GM12878 (cell line): ENCODE data around the gene CLEC16A. TPM values are rescaled to one million over a fixed set of nuclear protein-coding genes. Genes with fewer than 3 reads are reported as not detected.

Source experiments
- BACH1 ChIP-seq: fragments of 450-650 bp; IDR thresholded peaks from 2 replicates; pipeline ENCODE4 v1.6.1; 2017; ENCODE audit warnings: mild to moderate bottlenecking, borderline replicate concordance
- CBX3 ChIP-seq: fragments of 200-600 bp; sonication (generic); IDR thresholded peaks from 2 replicates; pipeline ENCODE4 v1.6.1; 2016; ENCODE audit warnings: low read depth, borderline replicate concordance
- CEBPB ChIP-seq, 2 experiments: fragments of 150-350 bp in 1 of 2; IDR thresholded peaks; 2 replicates each; pipeline ENCODE4 v1.6.1; 2012 to 2014; ENCODE audit warnings: low read depth in 2 of 2, low read length in 2 of 2, borderline replicate concordance in 1 of 2, inconsistent platforms in 1 of 2
- CHD4 ChIP-seq: fragments of 200-600 bp; sonication (generic); IDR thresholded peaks from 2 replicates; pipeline ENCODE4 v1.6.1; 2016; ENCODE audit warnings: mild to moderate bottlenecking
- ETV6 ChIP-seq, 2 experiments: fragments of 450-650 bp in 1 of 2; IDR thresholded peaks in 1 of 2; conservative IDR thresholded peaks in 1 of 2; 2 replicates each; pipeline ENCODE4 v1.6.1; 2014; ENCODE audit warnings: antibody characterized with exemption in 1 of 2, borderline replicate concordance in 1 of 2, low read depth in 1 of 2, mild to moderate bottlenecking in 1 of 2, moderate library complexity in 1 of 2
- FOS ChIP-seq: IDR thresholded peaks from 3 replicates; pipeline ENCODE4 v1.6.1; 2011; ENCODE audit warnings: borderline replicate concordance; ENCODE audit not compliant: insufficient read length; ENCODE audit errors: extremely low read depth
- FOXK2 ChIP-seq: fragments of 450-650 bp; IDR thresholded peaks from 2 replicates; pipeline ENCODE4 v1.6.1; 2017; ENCODE audit warnings: mild to moderate bottlenecking, moderate library complexity
- IKZF1 ChIP-seq: fragments of 450-650 bp; conservative IDR thresholded peaks from 2 replicates; pipeline ENCODE4 v1.6.1; 2017; ENCODE audit warnings: antibody characterized with exemption, mild to moderate bottlenecking
- JUNB ChIP-seq: IDR thresholded peaks from 2 replicates; pipeline ENCODE4 v1.6.1; 2016; ENCODE audit warnings: antibody characterized with exemption, mild to moderate bottlenecking
- MYC ChIP-seq: IDR thresholded peaks from 2 replicates; pipeline ENCODE4 v1.6.1; 2011; ENCODE audit warnings: mild to moderate bottlenecking, low read length, moderate library complexity, inconsistent platforms; ENCODE audit not compliant: insufficient read depth, insufficient replicate concordance, insufficient read length, severe bottlenecking
- NKRF ChIP-seq: fragments of 450-650 bp; conservative IDR thresholded peaks from 2 replicates; pipeline ENCODE4 v1.6.1; 2017; ENCODE audit warnings: mild to moderate bottlenecking, moderate library complexity
- NR2C1 ChIP-seq: fragments of 450-650 bp; IDR thresholded peaks from 2 replicates; pipeline ENCODE4 v1.6.1; 2017; ENCODE audit warnings: antibody characterized with exemption, mild to moderate bottlenecking, moderate library complexity
- RELA ChIP-seq: fragments of 450-650 bp; IDR thresholded peaks from 2 replicates; pipeline ENCODE4 v1.8.0; 2014; ENCODE audit warnings: borderline replicate concordance; ENCODE audit not compliant: partially characterized antibody
- REST ChIP-seq: IDR thresholded peaks from 2 replicates; pipeline ENCODE4 v1.6.1; 2012; ENCODE audit warnings: mild to moderate bottlenecking, low read depth, low read length
- SMARCA5 ChIP-seq: fragments of 450-650 bp; IDR thresholded peaks from 2 replicates; pipeline ENCODE4 v1.6.1; 2017; ENCODE audit warnings: mild to moderate bottlenecking
- SPI1 ChIP-seq: IDR thresholded peaks from 2 replicates; pipeline ENCODE4 v1.6.1; 2011; ENCODE audit warnings: low read depth, mild to moderate bottlenecking, low read length, moderate library complexity, borderline replicate concordance; ENCODE audit not compliant: insufficient read depth
- SREBF1 ChIP-seq: IDR thresholded peaks from 2 replicates; pipeline ENCODE4 v1.6.1; 2012; ENCODE audit warnings: mild to moderate bottlenecking, low read length
- TCF12 ChIP-seq: IDR thresholded peaks from 2 replicates; pipeline ENCODE4 v1.6.1; 2011; ENCODE audit warnings: low read depth, mild to moderate bottlenecking, low read length
- ZNF207 ChIP-seq: fragments of 450-650 bp; IDR thresholded peaks from 2 replicates; pipeline ENCODE4 v1.6.1; 2014; ENCODE audit warnings: antibody characterized with exemption, mild to moderate bottlenecking, borderline replicate concordance
- ZNF24 ChIP-seq: fragments of 450-650 bp; IDR thresholded peaks from 2 replicates; pipeline ENCODE4 v1.6.1; 2017; ENCODE audit warnings: antibody characterized with exemption, mild to moderate bottlenecking
- ZNF274 ChIP-seq: IDR thresholded peaks from one replicate; pipeline ENCODE4 v1.8.0; 2011; ENCODE audit not compliant: insufficient read length, insufficient read depth
- polyA plus RNA-seq, 11 experiments: library from polyadenylated mRNA; depleted of rRNA in 4 of 11; unstranded in 6 of 11; stranded (reverse) in 5 of 11; fragments of >200 nt; fragmentation: Nextera tagmentation in 4 of 11; fragmentation: Illumina TruSeq in 1 of 11; extraction: Ambion mirVana in 4 of 11; extraction: Trizol in 1 of 11; gene quantifications; 1 replicate in 1 of 11; 2 replicates in 10 of 11; pipeline versions ENCODE4 v1.2.1 to v1.2.3, GENCODE V29; 2011 to 2016; ENCODE audit warnings: inconsistent platforms in 2 of 11, missing spikeins in 2 of 11, low read depth in 1 of 11
- total RNA-seq, 4 experiments: library from RNA; depleted of rRNA in 3 of 4; stranded (reverse); fragments of >200 nt in 3 of 4; fragmentation: Illumina TruSeq in 1 of 4; extraction: Trizol in 1 of 4; gene quantifications; 2 replicates each; pipeline versions ENCODE4 v1.2.1 to v1.2.3, GENCODE V29; 2013 to 2021
- TF ChIP-seq, protein P1 (sequence below): IDR thresholded peaks from 2 replicates; pipeline ENCODE4 v1.6.1; 2011; ENCODE audit warnings: borderline replicate concordance, low read depth, mild to moderate bottlenecking, moderate library complexity, low read length; ENCODE audit not compliant: insufficient read depth, poor library complexity, severe bottlenecking
- TF ChIP-seq, protein P2 (sequence below), 3 experiments: IDR thresholded peaks in 2 of 3; conservative IDR thresholded peaks in 1 of 3; 2 replicates each; pipeline ENCODE4 v1.5.1; 2011; ENCODE audit warnings: low read depth in 3 of 3, low read length in 3 of 3, mild to moderate bottlenecking in 3 of 3, control low read depth in 2 of 3, moderate library complexity in 2 of 3, inconsistent platforms in 1 of 3, mixed read lengths in 1 of 3; ENCODE audit not compliant: control insufficient read depth in 2 of 3, insufficient read depth in 1 of 3; ENCODE audit errors: extremely low read depth in 1 of 3

CLEC16A gene
- total and polyA plus RNA-seq, 10 of the 15 experiments (the other 5 are each of a cell fraction or from before 2014, with no cell fraction given), result 1.5 to 28.8 (median 19.2) TPM

GRCh38 chr16:10896723-10897122 lies 47.6 kb upstream of the CLEC16A start (continued):
- TF ChIP-seq MYC, result no peak
- no peak for TF ChIP-seq IKZF1
- TF ChIP-seq BACH1, result no peak
- TF ChIP-seq CHD4, result no peak
- TF ChIP-seq CBX3, result no peak
- peak; percentile 10; the same call in 1 of the 2 replicates for TF ChIP-seq SMARCA5
- no peak for TF ChIP-seq FOS
- no peak for TF ChIP-seq SREBF1
- TF ChIP-seq NR2C1, result no peak
- TF ChIP-seq, protein P1, sequence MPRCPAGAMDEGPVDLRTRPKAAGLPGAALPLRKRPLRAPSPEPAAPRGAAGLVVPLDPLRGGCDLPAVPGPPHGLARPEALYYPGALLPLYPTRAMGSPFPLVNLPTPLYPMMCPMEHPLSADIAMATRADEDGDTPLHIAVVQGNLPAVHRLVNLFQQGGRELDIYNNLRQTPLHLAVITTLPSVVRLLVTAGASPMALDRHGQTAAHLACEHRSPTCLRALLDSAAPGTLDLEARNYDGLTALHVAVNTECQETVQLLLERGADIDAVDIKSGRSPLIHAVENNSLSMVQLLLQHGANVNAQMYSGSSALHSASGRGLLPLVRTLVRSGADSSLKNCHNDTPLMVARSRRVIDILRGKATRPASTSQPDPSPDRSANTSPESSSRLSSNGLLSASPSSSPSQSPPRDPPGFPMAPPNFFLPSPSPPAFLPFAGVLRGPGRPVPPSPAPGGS, result no peak
- TF ChIP-seq ETV6 (conservative IDR thresholded peaks at IDR 0.05 in 1 of 2, IDR thresholded peaks at IDR 0.05 in 1 of 2; ENCODE audit: borderline replicate concordance in 1 of 2, low read depth in 1 of 2), result peak in 1 of 2 experiments; percentile 54; a peak in 1 of 4 replicates
- no peak for TF ChIP-seq ZNF24
- TF ChIP-seq NKRF, result no peak
- TF ChIP-seq ZNF274, result no peak
- TF ChIP-seq ZNF207, result no peak
- no peak for TF ChIP-seq REST
- no peak for TF ChIP-seq TCF12
- TF ChIP-seq FOXK2, result no peak
- TF ChIP-seq RELA, result no peak
- TF ChIP-seq CEBPB (IDR thresholded peaks at IDR 0.05; ENCODE audit: borderline replicate concordance in 1 of 2, low read depth in 2 of 2, low read length in 2 of 2), result no peak
- TF ChIP-seq, protein P2, sequence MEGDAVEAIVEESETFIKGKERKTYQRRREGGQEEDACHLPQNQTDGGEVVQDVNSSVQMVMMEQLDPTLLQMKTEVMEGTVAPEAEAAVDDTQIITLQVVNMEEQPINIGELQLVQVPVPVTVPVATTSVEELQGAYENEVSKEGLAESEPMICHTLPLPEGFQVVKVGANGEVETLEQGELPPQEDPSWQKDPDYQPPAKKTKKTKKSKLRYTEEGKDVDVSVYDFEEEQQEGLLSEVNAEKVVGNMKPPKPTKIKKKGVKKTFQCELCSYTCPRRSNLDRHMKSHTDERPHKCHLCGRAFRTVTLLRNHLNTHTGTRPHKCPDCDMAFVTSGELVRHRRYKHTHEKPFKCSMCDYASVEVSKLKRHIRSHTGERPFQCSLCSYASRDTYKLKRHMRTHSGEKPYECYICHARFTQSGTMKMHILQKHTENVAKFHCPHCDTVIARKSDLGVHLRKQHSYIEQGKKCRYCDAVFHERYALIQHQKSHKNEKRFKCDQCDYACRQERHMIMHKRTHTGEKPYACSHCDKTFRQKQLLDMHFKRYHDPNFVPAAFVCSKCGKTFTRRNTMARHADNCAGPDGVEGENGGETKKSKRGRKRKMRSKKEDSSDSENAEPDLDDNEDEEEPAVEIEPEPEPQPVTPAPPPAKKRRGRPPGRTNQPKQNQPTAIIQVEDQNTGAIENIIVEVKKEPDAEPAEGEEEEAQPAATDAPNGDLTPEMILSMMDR (IDR thresholded peaks at IDR 0.05 in 2 of 3, conservative IDR thresholded peaks at IDR 0.05 in 1 of 3; ENCODE audit: control insufficient read depth in 2 of 3, extremely low read depth in 1 of 3, insufficient read depth in 1 of 3, low read depth in 3 of 3, low read length in 3 of 3), result no peak
- no peak for TF ChIP-seq JUNB
- TF ChIP-seq SPI1, result peak; percentile 58; the same call in 1 of the 2 replicates
